ENCODE data around the gene ELP5.
A peak's percentile ranks its signal among the peaks of the same experiment; 100 is the strongest.

Gene ELP5

DNA sequence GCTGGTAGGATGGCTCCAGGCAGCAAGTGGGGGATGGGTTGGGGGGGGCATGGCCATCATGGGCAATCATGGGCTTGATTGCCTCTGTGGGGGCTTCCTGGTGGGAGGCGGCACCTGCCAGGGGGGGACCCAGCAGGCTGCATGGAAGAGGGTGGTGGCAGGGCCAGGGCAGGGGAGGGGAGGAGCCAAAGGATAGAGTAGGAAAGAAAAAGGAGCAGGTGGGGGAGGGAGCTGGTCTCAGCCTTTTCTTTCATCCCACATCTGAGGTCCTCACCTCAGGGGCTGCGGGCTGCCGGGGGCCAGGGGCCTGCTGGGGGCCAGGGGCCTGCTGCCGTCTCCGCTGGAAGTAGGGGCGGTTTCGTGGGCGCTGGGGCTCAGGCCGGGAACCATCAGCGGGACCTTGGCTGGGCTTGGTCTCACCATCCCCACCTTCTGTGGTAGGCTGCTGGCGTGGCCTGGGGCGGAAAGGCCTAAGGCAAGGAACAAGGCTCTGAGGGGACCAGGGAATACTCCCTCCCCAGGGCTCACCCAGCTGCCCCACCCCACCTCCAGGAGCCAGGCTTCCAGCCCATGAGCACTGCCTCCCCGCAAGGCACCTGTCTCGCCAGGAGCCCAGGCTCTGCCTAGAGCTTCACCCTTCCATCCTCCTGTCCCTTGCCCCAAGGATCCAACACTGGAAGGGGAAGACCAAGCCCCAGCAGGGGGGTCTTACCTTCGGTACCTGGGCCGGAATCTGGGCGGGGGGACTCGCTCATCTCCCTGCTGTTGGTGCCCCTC lies 37.4 kb downstream of the ELP5 start:
- DNase-seq: no peak

DNA sequence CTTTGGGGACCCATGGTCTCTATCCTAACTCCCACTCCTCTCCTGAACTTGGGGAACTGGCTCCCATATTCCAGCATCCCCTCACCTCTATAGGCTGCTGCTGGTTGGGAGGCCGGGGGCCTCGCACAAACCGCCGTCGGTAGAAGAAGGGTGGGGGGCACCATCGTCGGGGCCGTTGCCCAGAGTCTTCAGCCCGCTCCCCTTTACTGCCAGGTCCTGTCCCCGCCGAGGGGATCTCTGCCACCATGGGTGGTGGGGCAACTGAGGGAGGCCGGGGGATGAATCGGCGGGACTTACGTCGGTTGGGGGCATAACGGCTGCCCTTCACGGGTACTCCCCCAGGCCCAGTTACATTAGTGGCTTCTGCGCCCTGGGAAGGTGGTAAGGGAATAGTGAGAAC lies 38.2 kb downstream of the ELP5 start:
- DNase-seq: no peak

DNA sequence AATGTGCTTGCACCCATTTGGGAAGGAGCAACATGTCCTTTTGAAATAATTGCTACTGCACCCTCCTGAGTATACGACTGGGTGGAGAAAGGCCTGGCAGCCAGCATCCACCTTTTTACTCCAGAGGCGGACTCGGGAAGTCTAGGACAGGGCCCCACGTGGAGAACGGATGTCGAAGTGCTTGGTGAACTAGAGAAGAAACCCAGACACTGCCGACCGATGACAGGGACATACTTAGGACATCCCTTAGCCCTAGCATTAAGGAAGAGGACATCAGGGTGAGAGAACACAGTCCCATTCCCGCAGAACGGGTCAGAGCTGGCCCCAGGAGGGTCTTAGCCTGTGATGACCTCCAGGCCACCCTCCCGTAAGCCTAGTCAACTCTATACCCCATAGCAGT lies 38.7 kb downstream of the ELP5 start:
- no peak for DNase-seq

DNA sequence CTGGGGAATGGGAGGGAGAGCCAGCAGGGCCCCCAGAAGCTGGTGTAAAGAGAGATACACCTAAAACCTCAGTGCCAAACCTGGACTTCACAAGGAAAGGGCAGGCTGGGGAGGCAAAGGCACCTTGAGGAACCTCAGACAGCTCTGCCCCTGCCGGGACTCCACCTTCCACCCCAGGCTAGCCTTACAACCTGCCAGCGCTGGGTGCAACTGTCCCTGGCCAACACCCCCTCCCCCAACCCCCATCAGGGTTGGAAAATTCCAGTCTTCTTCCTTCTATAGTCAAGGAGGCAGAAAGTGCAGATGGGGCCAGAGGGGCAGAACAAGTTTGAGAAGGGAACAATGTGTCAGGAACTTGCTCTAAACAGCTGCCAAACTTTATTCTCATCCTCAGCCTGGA lies 40.2 kb downstream of the ELP5 start:
- DNase-seq: no peak

DNA sequence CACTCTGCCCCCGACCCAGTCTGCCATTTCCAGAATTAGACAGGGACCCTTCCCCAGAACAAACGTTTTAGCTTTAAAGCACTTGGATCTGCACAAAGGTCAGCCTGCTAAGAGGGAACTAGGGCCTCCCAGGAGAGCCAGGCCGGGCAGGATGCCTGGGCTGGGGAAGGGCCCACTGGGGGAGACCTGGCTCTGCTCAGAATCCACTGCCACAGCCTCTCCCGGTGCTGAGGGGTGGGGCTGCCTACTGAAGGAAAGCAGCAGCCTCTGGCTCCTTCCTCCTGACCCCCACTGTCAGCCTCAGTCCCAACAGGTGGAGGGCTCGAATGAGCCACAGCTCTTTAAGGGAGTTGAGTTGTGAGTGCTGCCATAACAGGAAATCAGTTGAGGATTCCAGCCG lies 40.7 kb downstream of the ELP5 start:
- no peak for DNase-seq

DNA sequence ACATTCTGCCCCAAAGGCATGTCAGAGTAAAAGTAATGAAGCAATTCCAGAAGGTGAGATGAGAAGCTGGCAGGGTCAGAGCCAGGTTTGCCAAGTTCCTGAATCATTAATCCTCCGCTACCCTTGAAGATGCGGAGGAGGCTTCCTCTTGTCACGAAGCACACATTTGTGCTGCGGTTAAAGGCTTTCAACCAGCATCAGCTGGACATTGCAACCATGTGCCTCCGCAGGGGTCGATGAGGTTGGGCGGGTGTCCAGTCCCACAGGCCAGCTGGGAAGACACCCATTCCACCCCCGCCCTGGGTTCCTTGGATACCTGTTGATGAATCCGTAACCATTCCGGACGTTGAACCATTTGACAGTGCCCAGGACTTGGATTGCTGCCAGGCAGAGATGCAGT lies 41.1 kb downstream of the ELP5 start:
- no peak for DNase-seq

DNA sequence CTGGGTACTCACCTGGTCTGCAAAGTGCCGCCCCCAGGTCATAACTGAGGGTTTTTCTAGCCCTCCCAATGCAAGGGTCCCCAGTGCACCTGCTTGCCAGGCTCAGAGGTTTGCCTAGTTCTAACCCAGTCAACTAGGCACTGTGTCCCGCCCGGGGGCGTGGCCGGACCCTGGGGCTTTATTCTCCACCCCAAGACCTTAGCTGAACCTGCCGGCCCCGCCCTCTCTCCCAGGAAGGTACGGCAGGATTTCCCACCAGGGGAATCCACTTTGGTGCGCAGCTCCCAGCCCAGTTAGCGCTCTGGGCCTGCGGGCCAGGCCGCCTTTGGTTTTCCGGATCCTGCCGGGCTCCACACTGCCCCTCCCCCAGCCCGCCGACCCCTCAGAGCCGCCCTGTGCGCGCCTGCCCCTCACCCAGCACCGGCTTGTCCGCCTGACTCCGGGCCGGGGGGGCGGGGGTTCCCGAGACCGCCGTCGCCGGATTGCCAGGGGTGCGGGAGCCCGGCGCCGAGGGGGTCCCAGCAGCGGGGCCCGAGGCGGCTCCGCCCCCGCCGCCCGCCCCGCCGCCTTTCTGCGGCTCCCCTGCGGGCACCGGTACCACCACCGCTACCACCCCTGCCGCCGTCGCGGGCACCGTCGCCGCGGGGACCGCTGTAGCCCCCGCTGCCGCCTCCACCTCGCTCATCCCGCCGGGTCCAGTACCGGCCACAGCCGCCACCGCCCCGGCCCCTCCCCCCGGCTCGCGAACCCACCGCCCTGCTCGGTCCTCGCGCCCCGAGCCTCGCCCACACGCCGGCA lies 42.0 kb downstream of the ELP5 start:
- no peak for DNase-seq

DNA sequence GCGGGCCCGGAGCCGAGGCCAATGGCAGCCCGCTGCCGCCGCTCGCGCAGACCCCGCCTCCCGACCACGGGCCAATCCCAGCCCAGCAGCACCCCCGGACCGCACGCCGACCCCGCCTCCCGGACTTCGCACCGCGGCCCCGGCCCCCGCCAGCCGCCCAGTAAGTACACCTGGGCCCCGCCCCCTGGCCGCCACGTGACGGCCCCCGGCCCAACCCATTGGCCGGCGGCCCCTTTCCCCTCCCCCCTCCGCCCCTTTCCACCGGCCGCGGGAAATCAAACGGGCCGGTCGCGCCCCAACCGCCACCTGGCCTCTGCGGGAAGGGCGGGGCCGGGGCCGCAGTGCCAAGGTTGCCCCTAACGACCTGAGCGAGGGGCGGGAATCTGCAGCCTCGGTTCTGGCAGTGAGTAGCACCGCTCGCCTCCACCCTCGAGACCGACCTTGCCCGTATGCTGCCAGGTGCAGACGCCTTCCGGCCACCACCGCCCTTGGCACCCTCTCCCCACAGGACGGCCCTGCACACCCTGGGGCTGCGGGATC lies 42.7 kb downstream of the ELP5 start, which contains the start of gene YBX2:
Gene YBX2, minus strand, starts transcription at position 26 of the 540 bp plus-strand sequence. CDS start 139 bp downstream, outside the sequence.
- DNase-seq: peak; percentile 65

DNA sequence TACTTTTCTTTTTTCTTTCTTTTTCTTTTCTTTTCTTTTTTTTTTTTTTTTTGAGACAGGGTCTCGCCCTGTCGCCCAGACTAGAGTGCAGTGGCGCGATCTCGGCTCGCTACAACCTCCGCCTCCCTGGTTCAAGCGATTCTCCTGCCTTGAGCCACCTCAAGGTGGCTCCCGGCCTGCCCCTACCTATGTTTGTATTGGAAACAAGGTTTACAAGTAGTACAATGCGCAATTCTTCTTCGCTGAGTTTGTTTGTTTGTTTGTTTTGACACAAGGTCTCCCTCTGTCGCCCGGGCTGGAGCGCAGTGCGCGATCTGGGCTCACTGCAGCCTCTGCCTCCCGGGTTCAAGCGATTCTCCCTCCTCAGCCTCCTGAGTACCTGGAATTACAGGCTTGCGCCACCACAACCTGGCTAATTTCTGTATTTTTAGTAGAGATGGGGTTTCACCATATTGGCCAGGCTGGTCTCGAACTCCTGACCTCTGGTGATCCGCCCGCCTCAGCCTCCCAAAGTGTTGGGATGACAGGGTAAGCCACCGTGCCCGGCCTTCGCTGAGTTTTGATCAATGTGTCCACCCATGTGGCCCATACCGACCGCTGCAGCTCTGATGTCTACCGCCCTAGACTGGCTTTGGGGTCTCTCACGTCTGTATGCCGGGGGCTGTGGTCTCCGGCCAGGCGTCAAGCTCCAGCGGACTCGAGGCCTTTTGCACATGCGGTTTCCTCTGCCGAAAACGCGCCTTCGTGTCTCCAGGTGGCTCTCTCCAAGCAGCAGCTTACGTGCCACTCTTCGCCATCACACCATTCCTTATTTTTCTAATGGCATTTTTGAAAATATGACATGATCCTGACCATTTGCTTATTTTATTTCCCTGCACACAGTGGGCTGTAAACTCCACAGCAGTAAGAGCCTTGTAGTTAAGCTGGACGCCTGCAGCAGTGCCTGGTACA lies 43.5 kb downstream of the ELP5 start:
- no peak for DNase-seq

DNA sequence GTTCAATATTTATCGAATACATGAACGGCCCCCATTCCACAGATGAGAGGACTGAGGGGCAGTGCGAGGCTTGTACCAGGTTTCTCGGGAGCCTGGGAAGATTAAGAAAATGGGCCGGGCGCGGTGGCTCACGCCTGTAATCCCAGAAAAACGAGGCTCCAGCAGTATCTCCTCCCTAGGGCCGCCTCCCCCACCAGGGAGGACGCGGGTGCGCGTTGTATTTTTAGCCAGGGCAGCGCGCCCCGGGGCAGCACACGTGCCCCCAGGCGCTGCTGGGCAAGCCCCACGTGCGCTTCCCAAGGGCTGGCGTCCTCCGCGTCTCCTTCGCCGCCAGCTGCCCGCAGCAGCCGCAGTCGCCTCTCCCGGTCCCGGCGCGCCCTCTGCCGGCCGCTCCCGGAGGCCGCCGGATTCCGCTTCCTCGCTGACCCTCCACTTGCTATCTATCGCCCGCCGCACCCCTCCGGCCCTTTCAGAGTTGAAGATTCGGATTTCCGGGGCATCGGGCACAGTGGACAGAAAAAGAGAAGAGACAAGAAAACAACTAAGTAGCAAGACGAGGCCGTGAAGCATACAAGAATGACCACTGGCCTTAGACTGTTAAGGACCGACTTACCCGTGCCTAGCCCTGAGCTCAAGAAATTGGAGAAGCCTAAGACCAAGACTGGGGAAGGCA lies 44.3 kb downstream of the ELP5 start:
- DNase-seq: peak; percentile 61

DNA sequence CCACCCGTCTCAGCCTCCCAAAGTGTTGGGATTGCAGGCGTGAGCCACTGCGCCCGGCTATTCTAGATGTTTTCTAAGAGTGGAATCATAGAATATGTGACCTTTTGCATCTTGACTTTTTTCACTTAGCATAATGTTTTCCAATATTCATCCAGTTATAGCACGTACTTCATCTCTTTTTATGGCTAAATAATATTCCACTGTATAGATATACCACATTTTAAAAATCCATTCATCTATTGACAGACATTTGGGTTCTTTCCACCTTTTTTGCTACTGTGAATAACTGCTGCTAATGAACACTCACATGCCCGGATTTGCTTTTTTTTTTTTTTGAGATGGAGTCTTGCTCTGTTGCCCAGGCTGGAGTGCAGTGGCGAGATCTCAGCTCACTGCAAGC lies 52.2 kb downstream of the ELP5 start:
- no peak for DNase-seq

DNA sequence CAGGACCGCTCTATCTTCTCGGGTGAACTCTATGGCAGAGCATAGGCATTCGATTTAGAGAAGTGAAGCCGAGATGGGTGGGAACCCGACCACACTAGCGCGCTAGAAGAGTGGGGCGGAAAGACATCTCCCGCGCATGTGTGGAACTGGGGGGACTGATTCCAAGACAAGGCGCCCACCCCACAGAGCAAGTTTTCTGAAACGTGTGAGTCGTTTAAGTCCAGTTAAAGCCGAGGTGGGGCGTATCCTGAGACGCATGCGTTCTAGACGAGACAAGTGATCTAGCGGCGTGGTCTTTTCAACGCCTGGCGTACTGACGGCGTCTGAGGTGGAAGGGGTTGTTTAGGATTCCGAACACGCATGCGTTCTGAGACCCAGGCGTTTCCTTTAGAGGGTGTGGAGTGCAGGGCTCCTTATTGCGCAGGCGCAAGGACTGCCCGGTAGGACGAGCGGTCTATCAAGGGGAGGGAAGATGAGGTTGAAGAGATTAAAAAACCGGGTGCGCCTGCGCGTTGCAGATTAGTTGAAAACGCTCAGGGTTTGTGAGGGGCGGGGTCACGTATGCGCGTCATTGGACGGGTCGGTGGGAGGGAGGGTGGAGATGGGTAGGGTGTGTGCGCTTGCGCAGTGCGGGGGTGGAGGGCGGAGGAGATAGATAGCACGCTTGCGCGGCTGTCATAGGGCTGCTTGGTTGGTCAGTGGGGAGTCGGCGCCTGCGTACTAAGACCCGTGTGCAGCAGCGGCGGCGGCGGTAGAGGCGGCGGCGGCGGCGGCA lies 55.1 kb downstream of the ELP5 start, which contains the start of gene EIF5A:
Gene EIF5A, plus strand, starts transcription at position 718 of the 775 bp plus-strand sequence. CDS start 2,008 bp downstream, outside the sequence.
- DNase-seq: peak; percentile 100

DNA sequence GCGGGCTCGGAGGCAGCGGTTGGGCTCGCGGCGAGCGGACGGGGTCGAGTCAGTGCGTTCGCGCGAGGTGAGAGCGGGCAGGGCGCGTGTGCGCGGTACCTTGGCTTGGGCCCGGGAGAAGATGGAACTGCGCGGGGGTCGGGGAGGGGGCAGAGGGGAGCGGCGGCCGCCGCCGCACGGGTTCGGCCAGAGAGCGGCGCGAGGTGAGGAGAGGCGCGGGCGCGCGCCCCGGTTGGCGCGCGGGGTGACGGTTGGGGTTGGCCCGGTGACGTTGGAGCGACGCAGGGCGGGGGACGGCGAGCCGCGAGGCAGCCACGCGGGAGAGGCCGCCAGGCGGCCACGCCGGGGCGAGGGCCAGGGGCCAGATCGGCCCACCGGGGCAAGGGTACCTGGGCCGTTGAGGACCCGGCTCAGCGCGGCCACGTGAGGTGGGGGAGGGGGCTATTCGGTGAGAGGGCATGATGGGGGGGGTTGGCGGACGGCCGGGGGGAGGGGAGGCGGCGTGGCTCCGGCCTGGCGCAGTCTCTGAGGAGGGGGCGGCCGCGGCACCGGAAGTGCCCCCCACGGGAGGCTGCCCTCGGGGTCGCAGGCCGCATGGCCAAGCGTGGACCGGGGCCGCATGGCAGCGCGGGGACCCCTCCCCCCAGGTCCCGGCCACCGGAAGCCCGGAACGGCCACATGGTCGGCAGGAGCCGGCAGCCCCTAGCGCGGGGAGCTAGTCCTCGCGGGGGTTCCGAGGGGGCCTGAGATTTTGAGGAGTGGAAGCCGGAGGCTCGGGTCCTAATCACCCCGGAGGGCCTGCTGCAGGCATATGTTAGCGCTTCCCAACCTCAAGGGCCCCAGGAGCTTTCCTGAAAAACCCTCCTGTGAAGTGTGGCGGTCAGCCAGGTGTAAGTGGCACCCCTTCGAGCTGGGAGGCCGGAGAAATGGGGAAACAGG lies 55.9 kb downstream of the ELP5 start:
- DNase-seq: peak; percentile 48

DNA sequence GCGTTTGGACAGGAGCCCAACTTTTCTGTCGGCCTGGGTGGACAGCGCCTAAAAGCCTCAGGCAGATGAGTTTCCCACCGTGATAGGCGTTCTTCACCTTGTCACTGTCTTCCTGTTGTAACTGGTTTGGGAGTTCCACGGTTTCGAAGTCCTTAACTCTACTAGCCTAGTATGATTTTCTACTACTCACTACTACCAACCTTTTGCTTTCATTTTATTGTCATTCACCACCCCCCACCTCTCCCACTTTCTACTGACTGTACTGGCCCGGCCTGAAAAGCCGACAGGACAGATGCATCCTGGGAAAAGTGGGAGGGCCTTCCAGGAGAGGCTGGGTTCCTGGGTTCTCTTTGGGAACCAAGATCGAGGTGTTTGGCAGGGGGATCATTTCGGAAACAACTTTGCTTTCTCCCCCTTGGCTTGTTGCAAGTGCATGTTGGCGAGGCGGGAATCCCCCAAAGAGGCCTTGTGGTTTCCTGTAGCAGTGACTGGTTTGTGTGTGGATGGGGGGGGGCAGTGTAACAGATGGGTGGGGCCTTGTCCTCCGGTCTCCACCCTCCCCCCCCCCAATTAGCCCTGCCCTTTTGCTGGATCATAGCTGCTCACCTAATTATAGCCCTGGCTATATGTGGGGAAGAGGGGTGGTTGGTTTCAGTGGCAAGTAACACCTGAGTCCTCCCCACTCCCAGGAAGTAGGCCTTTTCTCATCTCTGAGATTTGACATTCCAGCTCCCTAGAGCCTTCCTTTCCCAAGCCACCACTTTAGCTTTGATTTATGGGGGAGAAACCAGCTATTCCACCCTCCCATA lies 56.8 kb downstream of the ELP5 start:
- peak; percentile 84 for DNase-seq
